B cell (primary cell): ENCODE results near the gene TRPV2. TPM values are rescaled to one million over a fixed set of nuclear protein-coding genes. Genes with fewer than 3 reads are reported as not detected.

Experiments used
- ATAC-seq: fragments of 200-7000 bp; cut with Tn5 transposase; one replicate; pipeline ENCODE4 v1.10.0; 2021; ENCODE audit warnings: low read depth, mild to moderate bottlenecking, moderate number of reproducible peaks, moderate library complexity
- CTCF ChIA-PET: fragments of 350-600 bp; sonication (Branson Sonifier 250); formaldehyde crosslinking; loops from one replicate; lab custom pipeline; 2021; ENCODE audit warnings: antibody characterized with exemption, inconsistent platforms; lab: Charles Lee
- POLR2A ChIA-PET: fragments of 350-600 bp; sonication (Branson Sonifier 250); formaldehyde crosslinking; loops from one replicate; lab custom pipeline; 2021; ENCODE audit warnings: antibody characterized with exemption; lab: Charles Lee
- DNase-seq: peaks from one replicate; pipeline ENCODE4 v3.0.0; 2013
- H2AFZ ChIP-seq: 2 replicates; pipeline ENCODE4 v1.6.1; 2012; ENCODE audit warnings: mild to moderate bottlenecking, low read depth, low read length; ENCODE audit not compliant: insufficient read depth, poor library complexity, severe bottlenecking
- H3K27ac ChIP-seq, 2 donors: 1 replicate in 1 of 2; 2 replicates in 1 of 2; pipeline ENCODE4 v1.5.1; 2012 to 2013; ENCODE audit warnings: low read length in 2 of 2, mild to moderate bottlenecking in 2 of 2, moderate library complexity in 1 of 2
- H3K27me3 ChIP-seq, 4 experiments: fragments of 200-600 bp in 1 of 4; sonication (generic) in 1 of 4; replicated peaks in 1 of 4; 1 replicate in 2 of 4; 2 replicates in 2 of 4; pipeline versions ENCODE4 v1.6.1 to v1.7.0; 2013 to 2016; ENCODE audit warnings: low read length in 3 of 4, mild to moderate bottlenecking in 2 of 4, mixed read lengths in 1 of 4, moderate library complexity in 1 of 4; ENCODE audit not compliant: insufficient read depth in 4 of 4, control insufficient read depth in 3 of 4; ENCODE audit errors: control extremely low read depth in 1 of 4
- H3K36me3 ChIP-seq, 2 experiments: replicated peaks in 1 of 2; 1 replicate in 1 of 2; 2 replicates in 1 of 2; pipeline versions ENCODE4 v1.6.1 to v1.7.1; 2013; ENCODE audit warnings: low read length in 1 of 2; ENCODE audit not compliant: insufficient read depth in 2 of 2, control insufficient read depth in 1 of 2; ENCODE audit errors: control extremely low read depth in 1 of 2, extremely low read depth in 1 of 2
- H3K4me1 ChIP-seq, 2 donors: fragments of 200-600 bp in 1 of 2; sonication (generic) in 1 of 2; 1 replicate in 1 of 2; 2 replicates in 1 of 2; pipeline versions ENCODE4 v1.5.1 to v1.6.1; 2013 to 2017; ENCODE audit warnings: low read length in 2 of 2; ENCODE audit not compliant: control insufficient read depth in 2 of 2, insufficient read depth in 2 of 2
- H3K4me2 ChIP-seq: replicated peaks from 2 replicates; pipeline ENCODE3; 2012; ENCODE audit warnings: mild to moderate bottlenecking, low read depth, low read length; ENCODE audit not compliant: poor library complexity, severe bottlenecking
- H3K4me3 ChIP-seq, 5 experiments: fragments of 200-600 bp in 1 of 5; sonication (generic) in 1 of 5; 1 replicate in 3 of 5; 2 replicates in 2 of 5; pipeline versions ENCODE4 v1.5.1 to v1.7.0; 2011 to 2016; ENCODE audit warnings: low read length in 4 of 5, mild to moderate bottlenecking in 4 of 5, low read depth in 2 of 5, control low read depth in 1 of 5, moderate library complexity in 1 of 5; ENCODE audit not compliant: insufficient read depth in 1 of 5; ENCODE audit errors: control extremely low read depth in 1 of 5, extremely low read depth in 1 of 5
- H3K79me2 ChIP-seq: fragments of 200-600 bp; sonication (generic); one replicate; pipeline ENCODE4 v1.6.0; 2016; ENCODE audit warnings: low read length; ENCODE audit not compliant: control insufficient read depth, insufficient read depth
- H3K9ac ChIP-seq: fragments of 200-600 bp; sonication (generic); 2 replicates; pipeline ENCODE4 v1.6.1; 2017; ENCODE audit warnings: mild to moderate bottlenecking, low read length, moderate library complexity
- H3K9me3 ChIP-seq, 3 donors: one replicate each; pipeline versions ENCODE4 v1.6.1 to v1.7.1; 2013; ENCODE audit warnings: low read length in 2 of 3; ENCODE audit not compliant: control insufficient read depth in 2 of 3, insufficient read depth in 1 of 3; ENCODE audit errors: control extremely low read depth in 1 of 3
- H4K20me1 ChIP-seq: 2 replicates; pipeline ENCODE4 v1.6.0; 2012; ENCODE audit warnings: mild to moderate bottlenecking, low read length; ENCODE audit not compliant: insufficient read depth, control insufficient read depth, poor library complexity, severe bottlenecking
- H3K27ac Mint-ChIP-seq: one replicate; pipeline ENCODE4 v1.8.0; 2021; ENCODE audit warnings: mixed read lengths
- H3K27me3 Mint-ChIP-seq: one replicate; pipeline ENCODE4 v1.8.0; 2021; ENCODE audit warnings: mixed read lengths
- H3K4me1 Mint-ChIP-seq: one replicate; pipeline ENCODE4 v1.8.0; 2021; ENCODE audit warnings: mixed read lengths
- H3K4me3 Mint-ChIP-seq: one replicate; pipeline ENCODE4 v1.8.0; 2021; ENCODE audit warnings: mixed read lengths
- H3K9me3 Mint-ChIP-seq: one replicate; pipeline ENCODE4 v1.8.0; 2022; ENCODE audit warnings: mixed read lengths; ENCODE audit not compliant: insufficient read depth
- EZH2 ChIP-seq: IDR thresholded peaks from 2 replicates; pipeline ENCODE4 v1.6.1; 2012; ENCODE audit warnings: borderline replicate concordance, low read depth, mild to moderate bottlenecking, moderate library complexity, low read length; ENCODE audit not compliant: insufficient read depth, poor library complexity, severe bottlenecking
- WGBS: methylation state at CpG from one replicate; pipeline ENCODE4 v1.1.5; 2013; ENCODE audit warnings: missing lambda C conversion rate; ENCODE audit not compliant: insufficient coverage; 5-methylcytosine and 5-hydroxymethylcytosine counted together
- intact Hi-C: fragments of 100-400 bp; cut with micrococcal nuclease; formaldehyde crosslinking; loops from one replicate; pipeline ENCODE4 v1.10.0; 2022
- polyA plus RNA-seq: library from polyadenylated mRNA; depleted of rRNA; stranded (reverse); fragments of >200 nt; gene quantifications from 2 replicates; pipeline ENCODE4 v1.2.3, GENCODE V29; 2012
- total RNA-seq, 2 donors: library from RNA; stranded (reverse); fragments of 120-200 nt in 1 of 2; gene quantifications; 1 replicate in 1 of 2; 2 replicates in 1 of 2; pipeline versions ENCODE4 v1.2.3 to v1.2.4, GENCODE V29; 2013 to 2022
- TF ChIP-seq, protein P1 (sequence below): fragments of 200-600 bp; IDR thresholded peaks from one replicate; pipeline ENCODE4 v1.8.0; 2022; ENCODE audit warnings: antibody characterized with exemption, mild to moderate bottlenecking

Gene TRPV2
- total and polyA plus RNA-seq, 2 donors (not counting 1 experiment from before 2014, with no cell fraction given), result 58.6 to 89.0 TPM

- WGBS, result 79% methylated on average over 2 of the region's 2 CpGs
- H3K4me3 Mint-ChIP-seq, result peak overlapping the region; percentile 54
- Histone ChIP-seq H3K4me3 (no peak overlapping the region), H2AFZ (no peak overlapping the region), H3K9me3 (no peaks in the 10 kb centered on the region), H3K79me2 (peaks cover 32% of the 10 kb centered on the region), H3K4me1 (peaks cover 16 to 26% of the 10 kb centered on the region in 2 donors), H3K36me3 (peaks cover 1 to 15% of the 10 kb centered on the region in 2 experiments), H3K4me2 (no peak overlapping the region), H3K9ac (no peak overlapping the region), H4K20me1 (peaks cover 7% of the 10 kb centered on the region), H3K27ac (no peak overlapping the region), H3K27me3 (no peaks in the 10 kb centered on the region)
- ChIA-PET CTCF (interaction anchor here (0.9 to 3.2 kb wide), 4 partner anchors 9 to 152 kb away, joined by 3 to 19 read pairs (median 10); partner anchors contain the start of gene TRPV2), POLR2A (interaction anchor here (0.6 to 2.1 kb wide), 2 partner anchors 13 to 99 kb away, joined by 3 to 9 read pairs; no protein-coding TSS in a partner anchor)
- no peak for TF ChIP-seq EZH2
- TF ChIP-seq, protein P1, sequence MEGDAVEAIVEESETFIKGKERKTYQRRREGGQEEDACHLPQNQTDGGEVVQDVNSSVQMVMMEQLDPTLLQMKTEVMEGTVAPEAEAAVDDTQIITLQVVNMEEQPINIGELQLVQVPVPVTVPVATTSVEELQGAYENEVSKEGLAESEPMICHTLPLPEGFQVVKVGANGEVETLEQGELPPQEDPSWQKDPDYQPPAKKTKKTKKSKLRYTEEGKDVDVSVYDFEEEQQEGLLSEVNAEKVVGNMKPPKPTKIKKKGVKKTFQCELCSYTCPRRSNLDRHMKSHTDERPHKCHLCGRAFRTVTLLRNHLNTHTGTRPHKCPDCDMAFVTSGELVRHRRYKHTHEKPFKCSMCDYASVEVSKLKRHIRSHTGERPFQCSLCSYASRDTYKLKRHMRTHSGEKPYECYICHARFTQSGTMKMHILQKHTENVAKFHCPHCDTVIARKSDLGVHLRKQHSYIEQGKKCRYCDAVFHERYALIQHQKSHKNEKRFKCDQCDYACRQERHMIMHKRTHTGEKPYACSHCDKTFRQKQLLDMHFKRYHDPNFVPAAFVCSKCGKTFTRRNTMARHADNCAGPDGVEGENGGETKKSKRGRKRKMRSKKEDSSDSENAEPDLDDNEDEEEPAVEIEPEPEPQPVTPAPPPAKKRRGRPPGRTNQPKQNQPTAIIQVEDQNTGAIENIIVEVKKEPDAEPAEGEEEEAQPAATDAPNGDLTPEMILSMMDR, result no peak
- H3K4me1 Mint-ChIP-seq, result peaks cover 38% of the 10 kb centered on the region
- H3K27ac Mint-ChIP-seq, result peak overlapping the region; percentile 21
- H3K27me3 Mint-ChIP-seq, result no peaks in the 10 kb centered on the region
- DNase-seq, result no peak
- H3K9me3 Mint-ChIP-seq, result no peaks in the 10 kb centered on the region
- intact Hi-C loops, result loop anchor here (5.0 kb wide), 2 partner anchors 100 to 220 kb away; partner anchors contain the start of genes NCOR1 and PIGL
- ATAC-seq, result no peak
These were observed 21.7 kb downstream of the TRPV2 start for GRCh38 chr17:16437083-16437482.

DNA sequence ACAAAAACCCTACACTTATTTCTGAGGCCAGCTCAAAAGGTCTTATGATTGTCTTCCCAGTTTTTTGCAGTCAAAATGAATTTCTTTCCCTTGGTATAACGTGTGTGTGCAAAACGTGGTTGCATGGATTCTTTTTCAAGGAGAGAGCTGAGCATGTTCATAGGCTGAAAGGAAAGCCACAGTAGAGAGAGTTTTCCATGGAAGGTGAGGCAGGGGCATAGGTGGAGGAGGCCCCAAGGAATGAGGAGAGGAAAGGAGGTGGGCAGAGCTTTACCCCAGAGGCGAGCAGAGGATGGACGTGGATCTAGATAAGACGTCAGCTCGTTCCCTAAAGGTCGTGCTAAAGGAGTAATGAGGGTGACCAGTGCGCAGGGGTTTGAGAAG, 22.8 kb downstream of the TRPV2 start:
- Histone ChIP-seq H3K79me2 (peaks cover 43% of the 10 kb centered on the region), H3K4me2 (peak overlapping the region; percentile 87), H3K4me3 (peak overlapping the region; percentile 87 to 94 (median 88)), H3K27ac (peak overlapping the region; percentile 68 to 92), H3K36me3 (peaks cover 8 to 24% of the 10 kb centered on the region in 2 experiments), H3K4me1 (peaks cover 16 to 26% of the 10 kb centered on the region in 2 donors), H3K27me3 (no peaks in the 10 kb centered on the region), H3K9ac (peak overlapping the region; percentile 93), H2AFZ (peak overlapping the region; percentile 88), H4K20me1 (peaks cover 18% of the 10 kb centered on the region), H3K9me3 (no peaks in the 10 kb centered on the region)
- peaks cover 43% of the 10 kb centered on the region for H3K4me1 Mint-ChIP-seq
- ChIA-PET CTCF (interaction anchor here (0.8 to 3.6 kb wide), 10 partner anchors 10 to 98 kb away, joined by 3 to 19 read pairs (median 8); partner anchors contain the start of genes TRPV2 and UBB), POLR2A (interaction anchor here (1.3 to 2.8 kb wide), 6 partner anchors 22 to 223 kb away, joined by 4 to 30 read pairs (median 6); partner anchors contain the start of genes NCOR1, TRPV2 and UBB)
- no peaks in the 10 kb centered on the region for H3K27me3 Mint-ChIP-seq
- peak; percentile 2 for ATAC-seq
- peak overlapping the region; percentile 96 for H3K27ac Mint-ChIP-seq
- DNase-seq, result no peak
- WGBS, result 23% methylated on average over 8 of the region's 8 CpGs
- H3K9me3 Mint-ChIP-seq, result no peaks in the 10 kb centered on the region
- peak overlapping the region; percentile 99 for H3K4me3 Mint-ChIP-seq
- TF ChIP-seq, protein P1, result no peak
- no peak for TF ChIP-seq EZH2
- intact Hi-C loops, result loop anchor here (1.0 to 5.0 kb wide), 6 partner anchors 22 to 221 kb away; partner anchors contain the start of genes NCOR1, PIGL and UBB
